SKM-1 treated with dmso at 0.1 percent for 144 hours (cell line): ENCODE measurements around the gene PIP5K1B.
A peak's percentile ranks its signal among the peaks of the same experiment; 100 is the strongest.

Experiments
- DNase-seq: peaks from one replicate; lab custom pipeline; 2025; ENCODE audit not compliant: unreplicated experiment; lab: John Stamatoyannopoulos, UW

PIP5K1B gene

DNA sequence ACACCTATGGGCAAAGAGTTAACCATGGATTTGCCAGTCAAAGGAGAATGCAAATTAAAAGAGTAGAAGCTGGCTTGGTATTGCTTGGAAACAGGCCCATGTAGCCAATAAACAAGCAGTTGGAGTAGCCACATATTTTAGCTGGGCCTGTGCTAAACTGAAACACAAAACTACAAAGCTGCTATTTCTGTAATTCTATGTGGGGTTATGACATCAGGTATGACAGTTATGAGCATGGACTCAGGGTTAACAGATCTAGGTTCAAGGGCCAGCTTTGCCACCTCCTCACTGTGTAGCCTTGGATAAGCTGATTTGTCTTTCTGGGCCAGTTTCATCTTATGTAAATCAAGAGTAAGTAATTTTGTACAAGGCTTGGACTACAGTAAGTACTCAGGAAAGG, 142.7 kb downstream of the PIP5K1B start:
- no peak for DNase-seq

DNA sequence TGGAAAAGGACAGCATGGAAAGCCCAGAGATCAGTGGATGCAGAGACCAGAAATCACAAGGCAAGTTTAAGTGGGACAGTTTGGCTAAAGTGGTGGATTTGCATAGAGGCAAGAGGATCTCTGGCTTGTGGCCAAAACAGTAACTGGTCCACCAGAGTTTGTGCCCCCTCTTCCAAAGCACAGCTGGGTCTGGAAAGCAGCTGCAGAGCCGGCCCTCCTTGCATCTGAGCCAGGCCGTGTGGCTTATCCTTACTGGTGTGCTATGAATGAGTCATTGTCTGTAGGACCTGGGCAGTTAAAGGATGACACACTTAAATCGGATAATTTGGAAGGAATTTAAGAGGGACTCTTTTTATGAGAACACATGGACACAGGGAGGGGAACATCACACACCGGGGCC, 146.6 kb downstream of the PIP5K1B start:
- no peak for DNase-seq

DNA sequence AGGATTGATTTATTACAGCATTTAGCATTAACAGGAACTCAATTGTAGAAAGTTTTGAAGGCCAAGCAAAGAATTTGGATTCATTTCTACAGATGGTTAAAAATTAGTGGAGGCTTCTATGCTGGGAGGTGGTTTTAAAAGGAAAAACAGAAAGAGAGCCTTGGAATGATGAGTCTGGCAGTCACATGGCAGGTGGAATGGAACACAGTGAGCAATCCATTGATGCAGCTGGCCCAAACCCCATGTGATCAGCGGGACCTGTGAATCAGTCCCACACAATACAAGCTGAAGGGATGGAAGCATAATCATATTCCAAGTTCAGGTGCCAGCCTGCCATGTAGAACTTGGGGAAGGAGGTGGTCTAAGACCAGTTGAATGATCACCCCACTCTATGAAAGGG, 147.9 kb downstream of the PIP5K1B start:
- no peak for DNase-seq

DNA sequence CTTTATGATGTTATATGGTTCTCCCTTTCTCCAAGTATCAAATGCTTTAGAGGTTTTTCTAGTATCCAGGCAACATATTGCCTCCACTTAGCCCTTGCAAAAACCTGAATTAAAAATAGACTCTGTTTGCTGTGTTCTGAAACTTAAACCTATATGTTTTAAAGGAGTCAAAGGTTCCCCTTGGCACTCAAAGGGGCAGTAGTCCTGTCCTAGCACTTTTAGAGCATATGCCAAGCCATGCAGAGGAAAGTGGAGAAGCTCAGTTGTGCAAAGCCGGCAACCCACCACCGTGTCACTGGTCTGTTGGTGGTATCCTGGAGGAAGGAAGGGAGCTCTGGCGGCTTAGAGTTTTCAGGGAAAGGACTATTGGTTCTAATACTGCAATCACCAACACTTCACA, 154.3 kb downstream of the PIP5K1B start:
- no peak for DNase-seq

DNA sequence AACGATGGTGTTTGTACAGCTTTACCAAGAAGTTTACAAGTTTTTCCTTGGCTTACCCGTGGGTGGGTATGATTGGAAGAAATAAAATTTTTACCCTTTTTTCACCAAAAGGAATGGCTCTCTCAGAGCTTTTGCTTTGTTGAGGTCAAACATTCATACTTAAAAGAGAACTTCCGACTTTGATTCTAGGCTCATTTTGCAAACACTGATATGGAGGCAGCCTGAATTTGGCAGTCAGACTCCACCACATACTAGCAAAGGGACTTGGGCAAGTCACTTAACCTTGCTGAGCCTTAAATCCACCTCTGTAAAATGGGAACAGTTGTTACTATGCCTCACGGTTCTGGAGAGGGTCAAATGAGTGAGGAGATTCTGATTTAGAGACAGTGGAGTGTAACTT, 155.4 kb downstream of the PIP5K1B start:
- DNase-seq, result no peak

DNA sequence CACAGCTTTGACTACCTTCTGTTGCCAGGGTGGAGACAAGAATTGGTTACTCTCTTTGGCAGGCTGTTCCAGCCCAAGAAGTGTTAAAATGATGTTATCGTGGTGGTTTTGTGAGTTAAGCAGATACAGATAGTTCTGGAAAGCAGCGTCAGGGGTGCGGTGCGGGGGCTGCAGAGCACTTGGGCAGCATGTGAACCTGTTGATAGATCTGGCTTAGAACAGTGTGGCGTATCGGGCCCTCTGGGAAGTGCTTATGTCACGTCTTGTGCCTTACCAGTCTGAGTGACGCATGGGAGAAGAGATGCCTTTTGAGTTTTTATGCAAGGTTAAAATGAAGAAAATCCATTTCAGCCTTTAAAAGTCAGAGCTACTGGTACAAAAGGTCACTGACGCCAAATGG, 156.4 kb downstream of the PIP5K1B start:
- no peak for DNase-seq

DNA sequence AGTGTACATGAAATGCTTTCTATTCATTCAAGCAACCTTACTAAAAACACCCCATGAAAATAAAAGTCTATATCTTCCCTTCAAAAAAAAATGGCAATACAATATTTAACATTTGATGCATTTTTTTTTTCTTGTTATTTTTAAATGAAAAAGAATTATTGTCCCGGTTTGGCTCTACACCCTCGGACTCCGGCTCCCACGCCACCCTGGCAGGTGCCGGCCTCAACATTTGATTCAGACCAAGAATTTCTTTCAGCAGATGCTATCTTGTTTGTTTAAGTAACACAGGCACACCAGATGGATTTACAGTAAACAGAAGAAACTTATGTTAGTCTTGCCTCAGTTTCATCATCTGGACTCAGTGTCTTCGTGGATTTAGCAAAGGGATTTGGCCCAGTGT, 162.0 kb downstream of the PIP5K1B start:
- no peak for DNase-seq

DNA sequence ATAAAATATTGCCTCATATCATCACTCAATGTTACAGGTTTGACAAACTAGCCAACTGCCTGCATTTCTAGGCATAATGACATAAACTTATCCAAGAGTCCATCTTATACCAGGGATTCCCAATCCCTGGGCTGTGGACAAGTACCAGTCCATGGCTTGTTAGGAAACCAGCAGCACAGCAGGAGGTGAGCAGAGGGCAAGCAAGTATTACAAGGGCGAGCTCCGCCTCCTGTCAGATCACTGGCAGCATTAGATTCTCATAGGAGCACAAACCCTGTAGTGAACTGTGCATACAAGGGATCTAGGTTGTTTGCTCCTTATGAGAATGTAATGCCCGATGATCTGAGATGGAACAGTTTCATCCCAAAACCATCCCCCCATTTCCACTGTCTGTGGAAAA, 164.0 kb downstream of the PIP5K1B start:
- no peak for DNase-seq

DNA sequence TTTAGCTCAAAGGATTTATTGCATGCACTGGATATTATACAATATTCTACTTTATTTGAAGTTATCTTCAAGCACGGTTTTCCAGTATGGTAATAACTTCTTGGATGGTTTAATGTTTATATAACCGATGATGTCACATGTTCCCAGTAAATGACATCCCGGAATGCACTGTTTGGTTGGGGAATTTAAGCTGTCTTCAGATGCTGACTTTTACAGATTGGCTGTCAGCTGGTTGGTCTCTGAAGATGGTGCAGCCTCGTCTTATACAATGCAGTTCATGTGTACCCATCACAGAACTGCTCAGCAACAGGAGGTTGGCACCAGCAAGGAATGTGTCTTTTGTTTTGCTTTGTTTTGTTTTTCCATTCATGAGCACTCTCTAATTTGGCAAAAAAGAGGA, 165.0 kb downstream of the PIP5K1B start:
- no peak for DNase-seq

DNA sequence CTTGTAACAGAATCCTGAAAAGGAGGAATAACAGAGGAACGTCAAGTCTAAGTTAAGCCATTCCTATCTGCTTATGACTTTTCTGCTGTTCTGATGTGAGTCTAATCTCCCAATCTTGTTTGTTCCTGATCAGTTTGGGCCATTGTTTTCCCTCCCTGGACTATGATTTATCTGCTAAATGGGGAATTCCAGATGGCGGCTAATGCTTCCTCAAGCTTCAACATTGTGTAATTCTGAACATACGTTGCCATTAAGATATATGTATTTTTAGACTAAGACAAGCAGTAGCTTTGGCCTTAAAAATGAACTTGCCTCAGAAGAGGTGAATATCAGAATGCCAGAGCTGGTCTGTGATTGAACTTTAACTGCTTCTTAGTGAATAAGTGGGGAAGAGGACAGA, 166.2 kb downstream of the PIP5K1B start:
- no peak for DNase-seq

DNA sequence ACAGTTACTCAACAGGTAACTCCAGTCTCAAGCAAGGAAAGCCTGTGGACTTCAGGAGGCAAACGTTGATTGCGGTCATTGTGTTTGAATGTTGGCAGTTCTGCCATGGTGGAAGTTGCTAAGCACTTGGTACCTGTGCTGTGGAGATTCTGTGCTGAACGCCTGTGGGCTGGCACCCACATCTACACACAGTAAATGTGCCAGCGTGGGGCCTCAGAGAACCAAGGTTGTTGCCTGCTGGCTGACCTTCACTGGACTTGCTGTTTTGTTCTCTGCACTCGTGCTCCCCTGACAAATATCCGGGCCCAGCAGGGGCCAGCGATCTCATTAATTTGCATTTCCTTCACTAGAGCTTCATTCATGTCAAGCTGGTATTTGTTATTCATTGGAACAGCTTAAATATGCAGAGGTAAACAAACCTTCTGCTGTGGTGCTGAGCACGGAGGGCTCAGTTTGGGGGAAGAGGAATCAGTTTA, 167.0 kb downstream of the PIP5K1B start:
- no peak for DNase-seq

DNA sequence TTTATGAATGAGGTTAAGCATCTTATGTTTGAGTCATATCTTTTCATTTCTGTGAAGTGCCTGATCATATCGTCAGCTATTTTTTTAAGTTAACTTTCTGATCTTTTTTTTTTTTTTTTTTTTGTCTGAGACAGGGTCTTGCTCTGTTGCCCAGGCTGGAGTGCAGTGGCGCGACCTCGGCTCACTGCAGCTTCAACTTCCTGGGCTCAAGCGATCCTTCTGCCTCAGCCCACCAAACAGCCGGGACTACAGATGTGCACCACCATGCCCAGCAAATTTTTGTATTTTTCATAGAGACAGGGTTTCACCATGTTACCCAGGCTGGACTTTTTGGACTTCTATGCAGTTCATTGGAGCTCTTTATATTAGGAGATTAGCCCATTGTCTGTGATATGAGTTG, 168.1 kb downstream of the PIP5K1B start:
- DNase-seq, result no peak

DNA sequence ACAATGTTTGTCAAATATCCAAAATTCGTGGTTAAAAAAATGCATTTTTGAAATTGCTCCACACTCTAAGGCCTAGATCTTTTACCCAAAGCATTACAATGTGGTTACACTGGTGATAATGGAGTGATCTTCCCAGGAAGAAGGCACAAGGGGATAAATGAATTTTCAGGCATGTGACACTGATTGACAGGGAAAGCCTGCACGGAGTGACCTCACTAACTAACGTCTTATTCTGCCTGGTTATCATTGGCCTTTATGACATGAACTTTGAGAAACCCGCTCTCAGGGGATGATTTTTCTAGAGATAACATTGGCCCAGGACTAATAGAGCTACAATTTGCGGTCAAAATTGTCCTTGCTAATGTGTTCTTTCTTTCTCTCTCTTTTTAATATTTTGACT, 171.2 kb downstream of the PIP5K1B start:
- DNase-seq, result no peak

DNA sequence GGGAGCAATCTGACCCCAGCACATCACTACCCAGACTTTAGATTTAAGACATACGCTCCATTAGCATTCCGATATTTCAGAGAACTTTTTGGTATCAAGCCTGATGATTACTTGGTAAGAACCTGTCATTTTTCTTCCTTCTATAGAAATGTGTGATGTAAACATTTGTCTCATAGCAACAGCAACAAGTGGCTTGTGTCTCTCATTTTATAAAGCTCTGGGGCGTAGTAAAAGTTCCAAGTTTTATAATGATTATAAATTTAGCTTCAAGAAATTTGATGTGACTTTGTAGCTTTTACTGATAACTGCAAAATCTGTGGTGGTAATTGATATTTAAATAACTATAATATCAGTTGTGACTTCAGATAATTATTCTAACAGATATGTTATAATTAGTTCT, 171.6 kb downstream of the PIP5K1B start:
- DNase-seq, result no peak

DNA sequence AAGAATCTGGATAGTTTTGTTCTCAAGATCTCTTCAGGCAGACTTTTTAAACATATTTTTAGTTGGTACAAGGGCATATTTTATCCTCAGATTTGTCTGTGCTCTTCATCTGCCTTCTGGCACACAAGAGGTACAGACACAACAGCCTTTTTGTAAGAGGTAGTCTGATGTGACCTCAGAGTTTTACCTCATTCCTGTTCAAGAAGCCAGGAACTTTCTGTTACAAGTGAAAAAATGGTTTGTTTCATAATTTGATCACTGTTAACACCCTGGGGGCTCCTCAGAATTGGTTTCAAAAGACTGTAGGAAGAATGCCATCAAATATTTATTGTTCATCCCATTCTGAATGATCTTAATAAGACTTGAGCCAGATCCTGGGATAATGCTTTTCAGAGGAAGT, 172.2 kb downstream of the PIP5K1B start:
- no peak for DNase-seq

DNA sequence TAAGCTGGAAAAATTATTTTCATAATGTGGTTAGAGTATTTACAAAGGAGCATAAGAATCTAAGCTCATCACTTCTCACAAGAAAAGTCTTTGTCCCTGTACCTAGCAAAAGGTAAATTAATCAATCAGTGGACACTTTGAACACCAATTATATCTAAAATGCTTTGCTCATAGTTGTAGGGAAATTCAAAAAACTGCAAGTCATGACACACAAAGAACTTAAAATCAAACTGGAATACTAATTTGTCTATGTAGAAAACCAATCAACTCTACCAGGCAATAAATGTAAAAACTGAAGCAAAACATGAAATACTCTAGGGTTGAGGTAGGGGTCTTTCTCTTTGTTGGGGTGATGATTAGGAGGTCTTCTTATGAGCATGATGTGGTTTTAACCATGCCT, 173.4 kb downstream of the PIP5K1B start:
- DNase-seq, result no peak

DNA sequence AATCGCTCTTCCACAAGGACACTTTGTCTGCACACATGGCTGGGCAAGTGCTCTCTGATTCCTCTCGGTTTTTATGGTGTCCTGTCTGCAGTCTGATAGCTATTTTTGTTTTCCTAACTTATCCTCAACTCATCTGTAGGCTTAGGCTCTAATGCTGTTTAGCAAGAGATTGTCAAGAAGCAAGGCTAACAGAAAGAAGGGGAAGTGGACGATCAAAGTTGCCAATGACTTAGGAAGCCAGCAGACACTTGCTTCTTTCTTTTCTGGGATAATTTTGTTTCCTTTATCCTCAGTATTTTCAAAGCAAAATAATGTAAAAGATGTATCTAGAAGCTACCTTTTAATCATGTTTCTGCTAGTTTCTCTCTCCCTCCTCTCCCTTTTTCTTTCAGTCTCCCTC, 178.2 kb downstream of the PIP5K1B start:
- DNase-seq, result peak; percentile 1

DNA sequence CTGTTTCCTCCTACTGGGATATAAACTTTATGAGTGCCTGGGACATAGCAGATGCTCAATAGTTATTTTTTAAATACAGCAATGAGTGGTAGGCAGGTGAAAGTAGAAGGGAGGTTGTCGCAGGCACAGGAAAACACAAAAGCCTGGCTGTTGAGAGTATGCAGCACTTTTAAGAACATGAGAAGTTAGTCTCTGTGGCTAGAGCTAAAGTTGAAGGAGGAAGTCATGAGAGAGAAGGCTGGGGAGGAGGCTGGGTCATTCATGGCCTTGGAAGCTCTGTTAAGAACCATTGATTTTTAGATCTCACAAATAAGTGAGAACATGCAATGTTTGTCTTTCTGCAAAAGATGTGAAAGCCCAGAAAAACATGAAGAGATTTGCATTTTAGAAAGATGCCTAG, 182.2 kb downstream of the PIP5K1B start:
- no peak for DNase-seq

DNA sequence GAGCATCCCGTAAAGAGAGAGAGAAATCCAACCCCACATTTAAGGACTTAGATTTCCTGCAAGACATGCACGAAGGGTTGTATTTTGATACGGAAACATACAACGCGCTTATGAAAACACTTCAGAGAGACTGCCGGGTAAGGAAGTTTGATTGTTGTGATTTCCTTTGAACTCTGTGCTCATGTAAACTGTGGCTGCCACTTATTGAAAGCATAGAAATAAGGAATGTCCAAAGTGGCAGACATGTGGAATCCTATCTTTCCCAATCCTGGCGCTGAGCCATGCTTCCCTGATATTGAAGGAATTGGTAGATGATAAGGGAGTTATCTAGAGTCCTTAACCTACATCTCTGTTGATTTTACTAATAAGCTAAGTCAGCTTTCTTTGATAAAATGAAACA, 189.5 kb downstream of the PIP5K1B start:
- no peak for DNase-seq

DNA sequence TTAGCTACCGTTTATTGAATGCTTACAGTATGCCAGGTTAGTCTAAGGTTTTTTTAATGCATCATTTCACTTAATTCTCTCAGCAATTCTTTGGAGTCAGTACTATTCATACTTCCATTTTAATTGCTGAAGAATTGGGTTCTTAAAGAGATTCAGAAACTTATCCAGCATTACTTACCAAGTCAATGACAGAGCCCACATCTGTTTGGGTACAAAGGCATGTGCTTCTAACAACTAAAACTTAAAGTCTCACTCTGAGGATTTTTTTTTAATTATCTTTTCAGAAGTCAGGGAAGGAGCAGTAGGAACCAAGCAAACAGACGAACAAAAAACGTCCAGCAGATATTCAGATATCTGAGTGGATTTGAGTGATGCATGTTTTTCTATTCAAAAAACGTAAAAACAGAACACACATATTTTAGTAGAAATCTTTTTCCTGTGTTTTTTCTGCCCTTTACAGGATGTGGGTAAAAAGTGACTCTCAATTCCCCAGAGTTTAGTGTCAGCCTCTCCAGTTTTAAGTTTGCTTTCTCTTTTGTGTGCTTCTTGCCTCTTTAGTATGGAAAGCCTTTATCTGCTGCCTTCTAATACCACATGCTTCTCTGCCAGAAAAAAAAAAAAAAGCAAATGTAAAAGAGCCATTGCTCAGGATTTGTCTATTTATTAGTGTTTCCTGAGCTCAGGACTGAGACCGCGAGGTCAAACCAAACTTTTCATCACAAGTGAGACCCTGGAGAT, 190.9 kb downstream of the PIP5K1B start:
- no peak for DNase-seq

DNA sequence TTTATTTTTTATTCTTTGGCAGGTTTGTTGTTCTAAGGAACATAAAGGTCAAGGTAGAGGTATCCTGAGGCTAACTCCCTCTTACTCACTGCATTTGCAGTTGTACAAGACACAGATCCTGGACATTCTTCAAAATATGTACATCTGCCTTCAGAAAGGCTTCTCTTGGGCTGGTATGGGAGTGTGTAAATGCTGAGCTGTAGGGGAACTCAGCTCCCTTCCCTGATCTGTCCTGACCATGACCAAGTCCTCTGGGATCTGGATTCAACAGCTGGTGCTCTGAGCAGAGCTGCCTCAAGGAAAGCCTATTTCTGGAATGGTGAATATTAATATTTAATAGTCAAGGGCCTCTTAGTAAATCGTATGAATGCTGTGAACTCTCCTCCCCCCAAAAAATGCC, 191.4 kb downstream of the PIP5K1B start:
- DNase-seq, result no peak

DNA sequence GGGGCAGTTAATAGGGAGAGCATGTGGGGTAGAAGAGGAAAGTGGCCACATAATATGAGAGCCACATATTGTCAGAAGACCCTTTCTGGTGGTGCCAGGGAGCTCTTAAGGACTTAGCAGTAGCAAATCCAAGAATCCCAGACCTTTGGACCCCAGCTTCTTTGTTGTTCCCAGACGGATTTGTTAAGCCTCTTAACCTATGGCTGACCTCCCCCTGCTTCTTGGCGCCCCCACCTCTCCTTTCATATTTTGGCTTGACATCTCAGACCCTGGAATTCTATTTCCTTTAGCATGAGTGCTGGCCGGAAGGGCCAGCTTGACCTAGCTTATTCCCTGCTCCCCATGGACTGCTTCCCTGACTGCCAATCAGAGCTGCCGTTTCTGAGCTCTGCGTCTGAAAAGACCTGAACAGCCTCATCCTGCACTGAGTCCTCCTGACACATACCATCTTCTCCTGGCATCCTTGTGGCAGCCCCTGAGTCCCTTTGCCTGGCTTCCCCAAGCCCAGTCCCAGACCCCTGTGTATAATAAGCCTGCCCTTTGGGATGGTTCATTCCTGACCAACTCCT, 192.6 kb downstream of the PIP5K1B start:
- DNase-seq, result no peak
